Heart left ventricle (tissue), 13 donors: ENCODE measurements around the gene LMLN.

ENCODE experiments used
- POLR2A ChIP-seq, 2 donors: fragments of 450-650 bp; IDR thresholded peaks; one replicate each; pipeline ENCODE4 v1.6.1; 2017; ENCODE audit warnings: antibody characterized with exemption in 2 of 2, mild to moderate bottlenecking in 2 of 2, moderate library complexity in 2 of 2
- TF ChIP-seq, protein P1 (sequence below), 12 donors: fragments of 200-600 bp; sonication (generic) in 4 of 12; IDR thresholded peaks; one replicate each; pipeline versions ENCODE4 v1.5.0 to v1.8.0; 2018 to 2022; ENCODE audit warnings: antibody characterized with exemption in 12 of 12, mild to moderate bottlenecking in 5 of 12
- donor health status: ischemic (EF 13 %, LVEDD 7.1; RV severe dilation, severe dysfunction).
- donor health status: DM: no; HTN: yes; CAD: no.
- donor health status: DM: no; HTN: no; CAD: no.
- donor health status: ischemic (EF 25% LVEDD 6.9; RV normal size, moderate dysfunction).
- donor health status: ischemic (EF 25% LVEDD 5.7; RV mildly dilated, moderate dysfunction).
- donor health status: ischemic (EF 35%, LVEDD 5.7; RV mildly dilated, moderate dysfunction).
- donor health status: nonischemic (EF 11% LVEDD 7.7; RV severe dilation, severe dysfunction).
- donor health status: DM: yes; HTN: yes; CAD: no.
- donor health status: PGD.
- donor health status: ischemic (EF 29% LVEDD 5.4; RV normal size, mild dysfunction).
- donor health status: nonischemic (EF 23%, LVEDD 6.1; RV moderate dilation, normal function).

- TF ChIP-seq, protein P1, sequence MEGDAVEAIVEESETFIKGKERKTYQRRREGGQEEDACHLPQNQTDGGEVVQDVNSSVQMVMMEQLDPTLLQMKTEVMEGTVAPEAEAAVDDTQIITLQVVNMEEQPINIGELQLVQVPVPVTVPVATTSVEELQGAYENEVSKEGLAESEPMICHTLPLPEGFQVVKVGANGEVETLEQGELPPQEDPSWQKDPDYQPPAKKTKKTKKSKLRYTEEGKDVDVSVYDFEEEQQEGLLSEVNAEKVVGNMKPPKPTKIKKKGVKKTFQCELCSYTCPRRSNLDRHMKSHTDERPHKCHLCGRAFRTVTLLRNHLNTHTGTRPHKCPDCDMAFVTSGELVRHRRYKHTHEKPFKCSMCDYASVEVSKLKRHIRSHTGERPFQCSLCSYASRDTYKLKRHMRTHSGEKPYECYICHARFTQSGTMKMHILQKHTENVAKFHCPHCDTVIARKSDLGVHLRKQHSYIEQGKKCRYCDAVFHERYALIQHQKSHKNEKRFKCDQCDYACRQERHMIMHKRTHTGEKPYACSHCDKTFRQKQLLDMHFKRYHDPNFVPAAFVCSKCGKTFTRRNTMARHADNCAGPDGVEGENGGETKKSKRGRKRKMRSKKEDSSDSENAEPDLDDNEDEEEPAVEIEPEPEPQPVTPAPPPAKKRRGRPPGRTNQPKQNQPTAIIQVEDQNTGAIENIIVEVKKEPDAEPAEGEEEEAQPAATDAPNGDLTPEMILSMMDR (IDR thresholded peaks at IDR 0.05) = no peak
- TF ChIP-seq POLR2A (IDR thresholded peaks at IDR 0.05) = no peak
Observed at GRCh38 chr3:198093112-198093679, 133.2 kb downstream of the LMLN start.
